Caco-2 (cell line): ENCODE results near the gene SLC5A6. TPM values are rescaled to one million over a fixed set of nuclear protein-coding genes. Genes with fewer than 3 reads are reported as not detected.

Experiments
- BruUV-seq: library from RNA; stranded (reverse); fragments of 400-500 nt; replicated peaks from 2 replicates; lab custom pipeline; 2021; lab: Mats Ljungman, UMichigan
- CTCF ChIA-PET: fragments of 300-600 bp; sonication (Branson Sonifier 250); formaldehyde crosslinking; loops from one replicate; lab custom pipeline; 2022; ENCODE audit warnings: antibody characterized with exemption; lab: Charles Lee
- POLR2A ChIA-PET: fragments of 300-600 bp; sonication (Branson Sonifier 250); formaldehyde crosslinking; loops from one replicate; lab custom pipeline; 2022; ENCODE audit warnings: antibody characterized with exemption; lab: Charles Lee
- DNase-seq, 2 experiments: peaks; one replicate each; pipeline versions ENCODE4 v3.0.0 to v3.0.0-alpha.2; 2020 to 2022
- H3K27me3 ChIP-seq: replicated peaks from 2 replicates; pipeline ENCODE4 v1.6.0; 2011; ENCODE audit warnings: low read length; ENCODE audit not compliant: control insufficient read depth, insufficient read depth
- H3K36me3 ChIP-seq: 2 replicates; pipeline ENCODE4 v1.5.1; 2011; ENCODE audit warnings: low read length; ENCODE audit not compliant: control insufficient read depth, insufficient read depth
- H3K4me1 ChIP-seq: fragments of 250-450 bp; sonication (Bioruptor Pico); 2 replicates; pipeline ENCODE4 v1.5.1; 2020; ENCODE audit warnings: mild to moderate bottlenecking
- H3K4me3 ChIP-seq: 2 replicates; pipeline ENCODE4 v1.5.1; 2011; ENCODE audit warnings: low read depth, mild to moderate bottlenecking, control low read depth, low read length
- H3K9me3 ChIP-seq: fragments of 250-450 bp; sonication (Bioruptor Pico); 2 replicates; pipeline ENCODE4 v1.5.1; 2020; ENCODE audit warnings: mild to moderate bottlenecking, moderate library complexity
- H3K27ac Mint-ChIP-seq: one replicate; pipeline ENCODE4 v1.8.0; 2022; ENCODE audit warnings: mixed read lengths; ENCODE audit not compliant: unreplicated experiment
- H3K27me3 Mint-ChIP-seq: one replicate; pipeline ENCODE4 v1.8.0; 2022; ENCODE audit warnings: mixed read lengths; ENCODE audit not compliant: insufficient read depth, unreplicated experiment
- H3K36me3 Mint-ChIP-seq: one replicate; pipeline ENCODE4 v1.8.0; 2022; ENCODE audit warnings: mild to moderate bottlenecking, mixed read lengths; ENCODE audit not compliant: insufficient read depth, unreplicated experiment
- H3K4me1 Mint-ChIP-seq: one replicate; pipeline ENCODE4 v1.8.0; 2022; ENCODE audit warnings: low read depth, mixed read lengths; ENCODE audit not compliant: unreplicated experiment
- H3K4me3 Mint-ChIP-seq: one replicate; pipeline ENCODE4 v1.8.0; 2022; ENCODE audit warnings: mild to moderate bottlenecking, moderate library complexity, mixed read lengths; ENCODE audit not compliant: unreplicated experiment
- H3K9me3 Mint-ChIP-seq: one replicate; pipeline ENCODE4 v1.8.0; 2022; ENCODE audit warnings: mixed read lengths; ENCODE audit not compliant: unreplicated experiment
- CTCF ChIP-seq, 2 experiments: fragments of 200-600 bp in 1 of 2; IDR thresholded peaks; 1 replicate in 1 of 2; 2 replicates in 1 of 2; pipeline versions ENCODE4 v1.5.1 to v1.8.0; 2011 to 2022; ENCODE audit warnings: antibody characterized with exemption in 1 of 2, control low read depth in 1 of 2, inconsistent platforms in 1 of 2, low read depth in 1 of 2, low read length in 1 of 2, mild to moderate bottlenecking in 1 of 2, moderate library complexity in 1 of 2; ENCODE audit not compliant: insufficient read depth in 1 of 2, severe bottlenecking in 1 of 2, unreplicated experiment in 1 of 2
- intact Hi-C: fragments of 100-400 bp; cut with micrococcal nuclease; formaldehyde crosslinking; loops from one replicate; pipeline ENCODE4 v1.10.0; 2022; ENCODE audit not compliant: unreplicated experiment
- total RNA-seq: library from RNA; stranded (reverse); gene quantifications from 2 replicates; pipeline ENCODE4 v1.2.3, GENCODE V29; 2022

SLC5A6 gene
- total RNA-seq, 1 experiment from 2014 or later, result 98.2 TPM

GRCh38 chr2:27186613-27187345, 25.3 kb downstream of the SLC5A6 start:
- intact Hi-C loops, result no loop called here
- TF ChIP-seq CTCF (IDR thresholded peaks at IDR 0.05; ENCODE audit: insufficient read depth in 1 of 2, low read depth in 1 of 2, low read length in 1 of 2, severe bottlenecking in 1 of 2, unreplicated experiment in 1 of 2), result no peak
- Mint-ChIP-seq H3K4me3 (no peak overlapping the region), H3K4me1 (no peaks in the 10 kb centered on the region), H3K27me3 (no peaks in the 10 kb centered on the region), H3K27ac (no peak overlapping the region), H3K9me3 (no peaks in the 10 kb centered on the region), H3K36me3 (no peaks in the 10 kb centered on the region)
- Histone ChIP-seq H3K9me3 (no peaks in the 10 kb centered on the region), H3K27me3 (no peaks in the 10 kb centered on the region), H3K36me3 (no peaks in the 10 kb centered on the region), H3K4me1 (no peaks in the 10 kb centered on the region), H3K4me3 (no peak overlapping the region)
- POLR2A ChIA-PET, result no interaction called here
- CTCF ChIA-PET, result interaction anchor here (0.5 to 1.1 kb wide), 3 partner anchors 28 to 91 kb away, joined by 3 to 5 read pairs (median 3); no protein-coding TSS in a partner anchor
- DNase-seq, result no peak
- BruUV-seq, result no TSS peak

DNA sequence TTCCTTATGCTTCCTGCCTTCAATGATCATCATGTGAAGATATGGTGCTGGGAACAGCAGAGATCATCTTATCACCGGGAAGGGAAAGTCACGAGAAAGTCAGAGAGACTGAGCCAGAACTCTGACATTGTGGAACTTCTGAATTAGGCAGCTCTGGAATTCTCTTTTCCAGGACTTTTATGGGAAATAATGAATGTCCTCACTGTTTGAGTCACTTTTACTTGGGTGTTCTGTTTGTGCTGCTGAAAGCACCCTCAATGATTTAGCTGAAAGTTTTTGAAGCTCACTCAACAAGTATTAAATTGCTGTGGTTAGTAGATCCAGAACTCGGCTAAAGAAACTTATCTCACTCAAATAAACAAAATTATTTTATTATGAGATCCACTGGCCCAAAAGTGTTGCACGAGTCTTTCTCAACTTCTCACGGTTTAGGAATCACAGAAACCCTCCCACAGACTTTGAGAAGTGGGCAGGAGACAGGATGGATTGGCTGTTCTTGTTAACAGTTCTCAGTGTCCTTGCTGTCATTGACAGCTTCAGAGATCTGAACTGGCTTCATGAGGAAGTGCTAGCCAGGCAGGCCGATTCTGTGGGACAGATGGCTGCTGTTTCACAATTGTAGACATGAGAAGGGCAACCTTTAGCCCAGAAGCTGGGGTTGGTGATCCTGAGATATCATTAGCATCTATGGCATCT, 26.6 kb downstream of the SLC5A6 start:
- CTCF ChIA-PET, result interaction anchor here (1.1 kb wide), 1 partner anchor 89 kb away, joined by 3 read pairs; no protein-coding TSS in a partner anchor
- no peaks in the 10 kb centered on the region for H3K36me3 Mint-ChIP-seq
- no peak overlapping the region for H3K27ac Mint-ChIP-seq
- peaks cover 5% of the 10 kb centered on the region for H3K4me1 ChIP-seq
- H3K4me3 Mint-ChIP-seq, result no peak overlapping the region
- peaks cover 8% of the 10 kb centered on the region for H3K4me1 Mint-ChIP-seq
- H3K9me3 ChIP-seq, result no peaks in the 10 kb centered on the region
- intact Hi-C loops, result no loop called here
- H3K27me3 ChIP-seq, result no peaks in the 10 kb centered on the region
- POLR2A ChIA-PET, result no interaction called here
- no peak overlapping the region for H3K4me3 ChIP-seq
- no peaks in the 10 kb centered on the region for H3K9me3 Mint-ChIP-seq
- no peak for TF ChIP-seq CTCF (IDR thresholded peaks at IDR 0.05; ENCODE audit: insufficient read depth in 1 of 2, low read depth in 1 of 2, low read length in 1 of 2, severe bottlenecking in 1 of 2, unreplicated experiment in 1 of 2)
- no peak for DNase-seq
- no peaks in the 10 kb centered on the region for H3K27me3 Mint-ChIP-seq
- H3K36me3 ChIP-seq, result no peaks in the 10 kb centered on the region
- BruUV-seq, result no TSS peak

GRCh38 chr2:27184115-27184514, 28.0 kb downstream of the SLC5A6 start:
- no TSS peak for BruUV-seq
- Mint-ChIP-seq H3K4me1 (peaks cover 8% of the 10 kb centered on the region), H3K9me3 (no peaks in the 10 kb centered on the region), H3K27ac (no peak overlapping the region), H3K4me3 (no peak overlapping the region), H3K27me3 (no peaks in the 10 kb centered on the region), H3K36me3 (no peaks in the 10 kb centered on the region)
- Histone ChIP-seq H3K9me3 (no peaks in the 10 kb centered on the region), H3K4me3 (no peak overlapping the region), H3K27me3 (no peaks in the 10 kb centered on the region), H3K4me1 (peaks cover 5% of the 10 kb centered on the region), H3K36me3 (no peaks in the 10 kb centered on the region)
- ChIA-PET CTCF (no interaction called here), POLR2A (no interaction called here)
- intact Hi-C loops, result no loop called here
- no peak for DNase-seq
- TF ChIP-seq CTCF (IDR thresholded peaks at IDR 0.05; ENCODE audit: insufficient read depth in 1 of 2, low read depth in 1 of 2, low read length in 1 of 2, severe bottlenecking in 1 of 2, unreplicated experiment in 1 of 2), result no peak
